SK-N-SH treated with all-trans-retinoic acid at 6 μM for 48 hours (cell line): ENCODE measurements around the gene IL23R.

ENCODE experiments used
- ATAC-seq: fragments of 200-7000 bp; cut with Tn5 transposase; 3 replicates; pipeline ENCODE4 v1.9.1; 2020; ENCODE audit warnings: mild to moderate bottlenecking, moderate library complexity
- BACH2 ChIP-seq: fragments of 250-450 bp; sonication (Bioruptor Pico); IDR thresholded peaks from 2 replicates; pipeline ENCODE4 v1.9.0; 2021; ENCODE audit warnings: mild to moderate bottlenecking, borderline replicate concordance
- CSDC2 ChIP-seq: fragments of 250-450 bp; sonication (Bioruptor Pico); IDR thresholded peaks from 2 replicates; pipeline ENCODE4 v1.5.0; 2020; ENCODE audit warnings: mild to moderate bottlenecking, moderate library complexity
- CSRNP3 ChIP-seq: fragments of 250-450 bp; sonication (Bioruptor Pico); IDR thresholded peaks from 2 replicates; pipeline ENCODE4 v1.5.1; 2021; ENCODE audit warnings: mild to moderate bottlenecking, moderate library complexity
- ESRRG ChIP-seq: fragments of 250-450 bp; sonication (Bioruptor Pico); IDR thresholded peaks from 2 replicates; pipeline ENCODE4 v1.6.1; 2021; ENCODE audit warnings: mild to moderate bottlenecking
- GLIS3 ChIP-seq: fragments of 250-450 bp; sonication (Bioruptor Pico); IDR thresholded peaks from 2 replicates; pipeline ENCODE4 v1.5.0; 2020; ENCODE audit warnings: mild to moderate bottlenecking, moderate library complexity
- ISL1 ChIP-seq: fragments of 250-450 bp; sonication (Bioruptor Pico); IDR thresholded peaks from 2 replicates; pipeline ENCODE4 v2.1.2; 2022; ENCODE audit warnings: mild to moderate bottlenecking, moderate library complexity
- PATZ1 ChIP-seq: fragments of 250-450 bp; sonication (Bioruptor Pico); IDR thresholded peaks from 2 replicates; pipeline ENCODE4 v1.8.0; 2020; ENCODE audit warnings: mild to moderate bottlenecking, moderate library complexity, borderline replicate concordance
- POU6F1 ChIP-seq: fragments of 250-450 bp; sonication (Bioruptor Pico); IDR thresholded peaks from 2 replicates; pipeline ENCODE4 v1.8.0; 2021; ENCODE audit warnings: low read depth, mild to moderate bottlenecking, moderate library complexity, borderline replicate concordance
- PPARA ChIP-seq: fragments of 250-450 bp; sonication (Bioruptor Pico); IDR thresholded peaks from 2 replicates; pipeline ENCODE4 v1.5.0; 2020; ENCODE audit warnings: mild to moderate bottlenecking, borderline replicate concordance
- RARB ChIP-seq: fragments of 250-450 bp; sonication (Bioruptor Pico); IDR thresholded peaks from 2 replicates; pipeline ENCODE4 v1.8.0; 2021; ENCODE audit warnings: mild to moderate bottlenecking, moderate library complexity
- SNAI2 ChIP-seq: fragments of 250-450 bp; sonication (Bioruptor Pico); IDR thresholded peaks from 2 replicates; pipeline ENCODE4 v1.5.0; 2020; ENCODE audit warnings: mild to moderate bottlenecking, moderate library complexity
- TCF4 ChIP-seq: fragments of 250-450 bp; sonication (Bioruptor Pico); IDR thresholded peaks from 2 replicates; pipeline ENCODE4 v1.8.0; 2021; ENCODE audit warnings: mild to moderate bottlenecking, moderate library complexity, borderline replicate concordance
- TSHZ2 ChIP-seq: fragments of 250-450 bp; sonication (Bioruptor Pico); IDR thresholded peaks from 2 replicates; pipeline ENCODE4 v1.5.0; 2020; ENCODE audit warnings: mild to moderate bottlenecking, moderate library complexity
- ZC3H10 ChIP-seq: fragments of 250-450 bp; sonication (Bioruptor Pico); IDR thresholded peaks from 2 replicates; pipeline ENCODE4 v1.5.1; 2021; ENCODE audit warnings: mild to moderate bottlenecking, moderate library complexity
- ZFP3 ChIP-seq: fragments of 250-450 bp; sonication (Bioruptor Pico); IDR thresholded peaks from 2 replicates; pipeline ENCODE4 v1.5.0; 2020; ENCODE audit warnings: mild to moderate bottlenecking, moderate library complexity
- ZFP30 ChIP-seq: fragments of 450-650 bp; formaldehyde crosslinking; IDR thresholded peaks from 2 replicates; pipeline ENCODE4 v1.5.0; 2022; ENCODE audit warnings: mild to moderate bottlenecking, moderate library complexity
- ZNF565 ChIP-seq: fragments of 450-650 bp; formaldehyde crosslinking; conservative IDR thresholded peaks from 2 replicates; pipeline ENCODE4 v1.5.0; 2020; ENCODE audit warnings: low read depth, mild to moderate bottlenecking, moderate library complexity
- ZNF70 ChIP-seq: fragments of 450-650 bp; formaldehyde crosslinking; IDR thresholded peaks from 2 replicates; pipeline ENCODE4 v1.5.0; 2020; ENCODE audit warnings: mild to moderate bottlenecking, moderate library complexity
- ZNF8 ChIP-seq: fragments of 450-650 bp; formaldehyde crosslinking; IDR thresholded peaks from 2 replicates; pipeline ENCODE4 v1.5.0; 2020; ENCODE audit warnings: mild to moderate bottlenecking, moderate library complexity

IL23R gene

GRCh38 chr1:67217938-67218337 is 51.7 kb downstream of the IL23R start:
- no peak for ATAC-seq
- no peak for TF ChIP-seq TSHZ2 (CRISPR knock-in tag)
- no peak for TF ChIP-seq ZFP3 (CRISPR knock-in tag)
- no peak for TF ChIP-seq GLIS3
- no peak for TF ChIP-seq TCF4 (CRISPR knock-in tag)
- TF ChIP-seq ZNF70: no peak
- no peak for TF ChIP-seq CSRNP3 (CRISPR knock-in tag)
- TF ChIP-seq ZNF8 (CRISPR knock-in tag): no peak
- no peak for TF ChIP-seq BACH2 (CRISPR knock-in tag)
- TF ChIP-seq PATZ1 (CRISPR knock-in tag): no peak
- no peak for TF ChIP-seq ISL1 (CRISPR knock-in tag)
- TF ChIP-seq ZNF565 (CRISPR knock-in tag): no peak

GRCh38 chr1:67224856-67225255 is 58.6 kb downstream of the IL23R start:
- TF ChIP-seq ISL1 (CRISPR knock-in tag): no peak
- TF ChIP-seq GLIS3: no peak
- TF ChIP-seq TCF4 (CRISPR knock-in tag): no peak
- no peak for TF ChIP-seq PATZ1 (CRISPR knock-in tag)
- no peak for TF ChIP-seq POU6F1 (CRISPR knock-in tag)
- TF ChIP-seq TSHZ2 (CRISPR knock-in tag): no peak
- TF ChIP-seq ZNF8 (CRISPR knock-in tag): no peak
- no peak for TF ChIP-seq ZNF565 (CRISPR knock-in tag)
- TF ChIP-seq ZC3H10 (CRISPR knock-in tag): no peak
- TF ChIP-seq ZFP30: no peak
- no peak for TF ChIP-seq CSDC2 (CRISPR knock-in tag)
- TF ChIP-seq RARB (CRISPR knock-in tag): no peak
- TF ChIP-seq ZNF70: no peak
- no peak for TF ChIP-seq ESRRG (CRISPR knock-in tag)
- no peak for TF ChIP-seq SNAI2
- no peak for TF ChIP-seq ZFP3 (CRISPR knock-in tag)
- TF ChIP-seq CSRNP3 (CRISPR knock-in tag): no peak
- TF ChIP-seq PPARA: no peak
- no peak for ATAC-seq
